AG04449 (cell line): Measurements from ENCODE around the gene LRRC10.

Experiments used
- CTCF ChIA-PET: fragments of 350-600 bp; formaldehyde crosslinking; extraction: SDS; loops from one replicate; lab custom pipeline; 2021; ENCODE audit warnings: antibody characterized with exemption; lab: Yijun Ruan, JAX
- POLR2A ChIA-PET: fragments of 400-600, 350-600 bp; formaldehyde crosslinking; extraction: SDS; loops from one replicate; lab custom pipeline; 2020; ENCODE audit warnings: antibody characterized with exemption, inconsistent platforms; lab: Yijun Ruan, JAX
- DNase-seq: peaks from one replicate; pipeline ENCODE4 v3.0.0-alpha.2; 2010; ENCODE audit warnings: low read depth, low spot score
- H3K4me3 ChIP-seq: 2 replicates; pipeline ENCODE4 v1.5.1; 2011; ENCODE audit warnings: low read depth, mild to moderate bottlenecking, control low read depth, low read length
- CTCF ChIP-seq: IDR thresholded peaks from one replicate; pipeline ENCODE4 v1.5.1; 2011; ENCODE audit warnings: mild to moderate bottlenecking, moderate library complexity, low read length, control low read depth, inconsistent platforms; ENCODE audit not compliant: insufficient read depth; ENCODE audit errors: missing control alignments

The LRRC10 gene

GRCh38 chr12:69610729-69611128 is at the start of gene LRRC10:
TSS of gene LRRC10 (minus strand) at chr12:69610907. CDS start at chr12:69610838, 69 bp downstream.
- H3K4me3 ChIP-seq, result no peak within 1 kb of the TSS
- no peak for DNase-seq
- TF ChIP-seq CTCF, result no peak
- ChIA-PET CTCF (interaction anchor here (3.5 kb wide), 1 partner anchor 28 kb away, joined by 16 read pairs; no protein-coding TSS in a partner anchor), POLR2A (no interaction called here)

GRCh38 chr12:69660164-69660863 is 49.6 kb upstream of the LRRC10 start:
- DNase-seq, result no peak
- POLR2A ChIA-PET, result no interaction called here
- TF ChIP-seq CTCF, result no peak
- CTCF ChIA-PET, result interaction anchor here (0.8 kb wide), 1 partner anchor 21 kb away, joined by 3 read pairs; no protein-coding TSS in a partner anchor
- H3K4me3 ChIP-seq, result no peak overlapping the region

- H3K4me3 ChIP-seq, result no peak overlapping the region
- ChIA-PET CTCF (interaction anchor here (1.3 kb wide), 1 partner anchor 19 kb away, joined by 4 read pairs; no protein-coding TSS in a partner anchor), POLR2A (no interaction called here)
- DNase-seq, result no peak
- TF ChIP-seq CTCF, result no peak
Observed at GRCh38 chr12:69658203-69658602, 47.5 kb upstream of the LRRC10 start.

GRCh38 chr12:69657376-69658137 is 46.9 kb upstream of the LRRC10 start:
- POLR2A ChIA-PET, result no interaction called here
- TF ChIP-seq CTCF, result no peak
- H3K4me3 ChIP-seq, result no peak overlapping the region
- CTCF ChIA-PET, result interaction anchor here (1.3 kb wide), 1 partner anchor 18 kb away, joined by 4 read pairs; no protein-coding TSS in a partner anchor
- no peak for DNase-seq

GRCh38 chr12:69655616-69656340 is 45.1 kb upstream of the LRRC10 start:
- CTCF ChIA-PET, result interaction anchor here (0.7 to 13.5 kb wide), 3 partner anchors 9 to 30 kb away, joined by 3 to 117 read pairs (median 4); no protein-coding TSS in a partner anchor
- POLR2A ChIA-PET, result no interaction called here
- peak; percentile 71 for DNase-seq
- no peak for TF ChIP-seq CTCF
- no peak overlapping the region for H3K4me3 ChIP-seq
